Inflammatory macrophage (primary cell): ENCODE results near the gene OR2T34.
A peak's percentile ranks its signal among the peaks of the same experiment; 100 is the strongest.
"Not testable (repeated sequence)": the region's sequence is repeated elsewhere in the genome, so short reads cannot be mapped to it uniquely, and the experiment has no call there.

Source experiments
- DNase-seq, 2 donors: peaks; one replicate each; pipeline ENCODE4 v3.0.0-alpha.2; 2020 to 2022
- total RNA-seq, 18 experiments: gene quantifications; one replicate each; lab custom pipeline; 2026; ENCODE audit warnings: mixed read lengths in 6 of 18, inconsistent platforms in 2 of 18; lab: John Stamatoyannopoulos, UW

The OR2T34 gene, protein sequence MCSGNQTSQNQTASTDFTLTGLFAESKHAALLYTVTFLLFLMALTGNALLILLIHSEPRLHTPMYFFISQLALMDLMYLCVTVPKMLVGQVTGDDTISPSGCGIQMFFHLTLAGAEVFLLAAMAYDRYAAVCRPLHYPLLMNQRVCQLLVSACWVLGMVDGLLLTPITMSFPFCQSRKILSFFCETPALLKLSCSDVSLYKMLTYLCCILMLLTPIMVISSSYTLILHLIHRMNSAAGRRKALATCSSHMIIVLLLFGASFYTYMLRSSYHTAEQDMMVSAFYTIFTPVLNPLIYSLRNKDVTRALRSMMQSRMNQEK
- total RNA-seq, result 0 to 0.12 (median 0) reads per million in 18 experiments

- DNase-seq, result not testable (repeated sequence)
Observed at GRCh38 chr1:248574657-248575056, at the start of gene OR2T34. TSS of gene OR2T34 (minus strand) at chr1:248574757. CDS start at chr1:248574757, 0 bp downstream.

- DNase-seq, result peak; percentile 60 to 63
Observed at GRCh38 chr1:248622570-248623001, 48.0 kb upstream of the OR2T34 start.

GRCh38 chr1:248621770-248622169, 47.2 kb upstream of the OR2T34 start:
- no peak for DNase-seq

DNA sequence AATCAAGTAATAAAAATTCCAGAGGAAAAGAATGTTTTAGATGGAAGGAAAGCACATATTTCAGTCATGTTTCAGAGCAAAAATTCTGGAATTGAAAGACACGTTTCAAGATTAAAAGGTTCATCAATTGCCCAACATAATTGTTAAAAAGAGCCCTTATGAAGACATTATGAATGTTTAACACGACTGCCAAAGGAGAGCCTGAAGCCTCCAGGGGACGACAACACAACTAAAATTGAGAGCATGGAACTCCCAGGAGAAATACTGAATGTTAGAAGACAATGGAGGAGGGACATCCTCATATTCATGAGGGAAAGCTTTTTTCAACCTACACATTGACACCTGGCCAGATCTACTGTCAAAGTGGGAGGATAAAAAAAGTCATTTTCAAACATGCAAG, 44.3 kb upstream of the OR2T34 start:
- peak; percentile 67 to 69 for DNase-seq

DNA sequence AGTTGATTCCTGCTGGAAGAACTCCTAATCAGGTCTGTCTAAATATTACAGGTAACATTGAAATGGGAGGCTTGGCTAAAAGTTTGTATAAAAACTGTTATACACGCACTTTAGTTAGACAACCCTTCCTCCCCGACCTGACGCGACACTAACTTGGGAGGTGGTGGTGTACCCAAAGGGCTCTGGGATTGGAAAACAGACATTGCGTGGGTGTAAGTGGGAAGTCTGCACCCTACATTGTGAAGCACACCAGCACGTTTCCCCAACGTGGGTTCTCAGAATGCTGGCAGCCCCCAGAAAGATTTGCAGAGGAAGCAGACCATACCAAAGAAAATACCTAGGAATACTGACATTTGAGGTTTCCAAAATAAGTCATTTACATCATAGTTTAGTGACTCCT, 43.6 kb upstream of the OR2T34 start:
- DNase-seq, result no peak

DNA sequence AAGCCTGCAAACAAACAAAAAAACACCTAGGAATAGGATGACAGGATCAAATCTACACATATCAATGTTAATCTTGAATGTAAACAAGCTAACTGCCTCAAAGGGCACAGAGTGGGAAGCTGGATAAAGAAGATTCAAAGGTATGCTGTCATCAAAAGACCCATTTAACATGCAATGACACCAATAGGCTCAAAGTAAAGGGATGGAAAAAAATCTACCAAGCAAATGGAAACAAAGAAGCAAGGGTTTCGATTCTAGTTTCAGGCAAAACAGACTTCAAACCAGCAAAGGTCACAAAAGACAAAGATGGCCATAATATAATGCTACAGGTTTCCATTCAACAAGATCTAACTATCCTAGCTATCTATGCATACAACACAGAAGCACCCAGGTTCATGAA, 39.2 kb upstream of the OR2T34 start:
- DNase-seq, result no peak

DNA sequence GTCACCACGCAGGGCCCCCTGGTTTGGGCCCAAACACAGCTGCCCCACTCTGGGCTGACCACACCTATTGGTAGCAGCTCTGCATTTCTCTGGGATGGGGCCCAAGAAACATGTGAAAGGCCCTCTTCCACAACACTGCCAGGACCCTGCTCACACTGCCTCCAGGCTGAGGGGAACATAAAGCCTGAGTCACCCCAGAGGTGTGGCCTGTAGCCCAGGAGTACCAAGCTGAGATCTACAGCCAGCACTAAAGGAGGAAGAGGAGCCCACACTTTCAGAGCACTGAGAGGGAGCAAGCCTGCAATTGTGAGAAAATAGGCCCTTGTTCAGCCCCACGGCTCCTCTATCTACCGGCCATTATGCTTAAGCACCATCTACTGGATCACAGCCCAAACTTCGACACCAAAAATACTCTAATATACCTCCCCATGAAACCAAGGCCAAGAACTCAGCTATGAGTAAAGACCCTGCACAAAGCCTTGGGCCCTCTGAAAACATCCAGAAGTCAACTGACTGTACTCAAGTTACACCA, 37.4 kb upstream of the OR2T34 start:
- DNase-seq, result peak; percentile 12 to 63

GRCh38 chr1:248610301-248610700, 35.7 kb upstream of the OR2T34 start:
- no peak for DNase-seq

DNA sequence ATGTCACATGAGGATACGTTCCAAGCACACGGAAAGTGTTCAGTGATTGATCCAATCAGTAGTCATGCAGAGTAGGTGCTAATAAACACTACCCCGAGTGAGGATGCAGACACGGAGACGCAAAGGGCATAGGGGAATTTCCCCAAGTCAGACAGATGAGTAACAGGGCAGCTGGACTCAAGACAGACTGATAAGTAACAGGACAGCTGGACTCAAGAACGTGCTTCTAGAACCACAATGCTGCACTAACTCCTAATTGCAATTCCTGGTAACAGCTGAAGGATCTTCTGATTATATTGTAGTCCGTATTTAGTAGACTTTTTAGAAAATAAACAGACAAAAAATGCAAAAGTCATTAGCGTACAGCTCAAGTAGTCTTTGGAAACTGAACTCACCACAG, 24.8 kb upstream of the OR2T34 start:
- no peak for DNase-seq

GRCh38 chr1:248597589-248597988, 23.0 kb upstream of the OR2T34 start, which contains the start of gene OR2T10:
TSS of gene OR2T10 (minus strand) at chr1:248597700. CDS start at chr1:248593768, 3,932 bp downstream.
- no peak for DNase-seq

- peak; percentile 74 to 83 for DNase-seq
Observed at GRCh38 chr1:248596615-248597014, 22.1 kb upstream of the OR2T34 start.

DNA sequence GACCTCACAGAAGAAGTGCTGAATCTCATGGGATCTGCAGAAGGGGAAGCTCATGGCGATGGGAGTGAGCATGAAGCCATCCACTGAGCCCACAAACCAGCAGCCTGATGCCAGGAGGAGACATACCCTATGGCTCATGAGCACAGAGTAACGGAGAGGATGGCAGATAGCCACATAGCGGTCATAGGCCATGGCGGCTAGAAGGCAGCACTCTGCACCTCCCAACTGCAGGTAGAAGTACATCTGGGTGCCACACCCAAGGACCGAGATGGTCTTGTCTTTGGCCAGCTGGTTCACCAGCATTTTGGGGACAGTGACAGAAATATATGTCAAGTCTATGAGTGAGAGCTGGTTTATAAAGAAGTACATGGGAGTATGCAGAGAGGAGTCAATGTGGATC, 18.7 kb upstream of the OR2T34 start:
- DNase-seq, result no peak

GRCh38 chr1:248592655-248593054, 18.1 kb upstream of the OR2T34 start:
- DNase-seq, result no peak

DNA sequence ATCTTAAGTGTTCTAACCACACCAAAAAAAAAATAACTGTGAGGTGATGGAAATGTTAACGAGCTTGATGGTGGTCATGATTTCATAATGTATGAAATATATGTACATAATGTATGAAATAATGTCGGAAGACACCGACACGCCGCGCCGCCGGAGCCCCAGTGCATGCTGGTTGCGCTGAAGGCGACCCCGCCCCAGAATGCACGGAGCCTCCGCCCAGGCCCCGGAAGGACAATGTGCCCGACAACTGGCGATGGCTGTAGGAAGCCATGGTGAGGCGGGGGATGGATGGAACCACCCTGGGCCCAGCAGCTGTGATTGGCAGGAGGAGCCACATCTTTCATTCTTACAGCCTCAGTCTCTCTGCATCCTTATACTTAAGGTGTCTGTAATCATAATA, 15.5 kb upstream of the OR2T34 start:
- DNase-seq, result no peak

GRCh38 chr1:248589334-248589733, 14.8 kb upstream of the OR2T34 start:
- DNase-seq, result no peak

GRCh38 chr1:248585266-248585665, 10.7 kb upstream of the OR2T34 start:
- no peak for DNase-seq

GRCh38 chr1:248576260-248576980, 1.9 kb upstream of the OR2T34 start:
- DNase-seq, result peak in 1 of 2 donors; percentile 69

GRCh38 chr1:248573856-248574255, 701 bp downstream of the OR2T34 start:
- DNase-seq, result not testable (repeated sequence)

GRCh38 chr1:248572049-248572448, 2.5 kb downstream of the OR2T34 start:
- DNase-seq, result not testable (repeated sequence)

DNA sequence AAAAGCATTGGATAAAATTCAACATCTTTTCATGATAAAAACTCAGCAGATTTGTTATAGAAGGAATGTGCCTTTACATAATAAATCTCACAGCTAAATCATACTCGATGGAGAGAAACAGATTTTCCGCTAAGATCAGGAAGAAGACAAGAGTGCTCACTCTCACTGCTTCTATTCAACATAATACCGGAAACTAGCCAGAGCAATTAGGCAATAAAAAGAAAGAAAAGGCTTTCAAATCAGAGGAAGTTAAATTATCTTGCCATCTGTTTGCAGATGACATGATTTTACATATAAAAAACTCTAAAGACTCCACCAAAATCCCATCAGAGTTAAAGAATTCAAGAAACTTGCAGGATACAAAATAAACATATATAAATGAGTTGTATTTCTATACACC, 3.7 kb downstream of the OR2T34 start:
- DNase-seq, result peak in 1 of 2 donors; percentile 63

DNA sequence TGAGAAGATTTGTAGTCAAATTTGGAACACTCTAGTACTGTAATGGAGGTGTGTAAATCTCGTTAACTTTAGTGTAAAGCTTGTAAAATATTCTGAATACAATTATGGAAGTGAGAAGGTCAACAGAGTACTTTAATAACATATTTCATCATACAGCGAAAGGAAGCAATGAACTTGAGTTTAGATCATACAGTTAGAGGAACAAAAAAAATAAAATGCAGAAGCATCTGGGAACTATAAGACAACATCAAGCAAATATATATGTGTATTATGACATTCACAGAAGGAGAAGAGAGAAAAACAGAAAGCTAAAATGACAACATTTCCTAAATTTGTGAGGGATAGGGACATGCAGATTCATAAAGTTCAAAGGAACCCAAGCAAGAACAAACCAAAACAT, 5.5 kb downstream of the OR2T34 start:
- peak; percentile 15 to 91 for DNase-seq

DNA sequence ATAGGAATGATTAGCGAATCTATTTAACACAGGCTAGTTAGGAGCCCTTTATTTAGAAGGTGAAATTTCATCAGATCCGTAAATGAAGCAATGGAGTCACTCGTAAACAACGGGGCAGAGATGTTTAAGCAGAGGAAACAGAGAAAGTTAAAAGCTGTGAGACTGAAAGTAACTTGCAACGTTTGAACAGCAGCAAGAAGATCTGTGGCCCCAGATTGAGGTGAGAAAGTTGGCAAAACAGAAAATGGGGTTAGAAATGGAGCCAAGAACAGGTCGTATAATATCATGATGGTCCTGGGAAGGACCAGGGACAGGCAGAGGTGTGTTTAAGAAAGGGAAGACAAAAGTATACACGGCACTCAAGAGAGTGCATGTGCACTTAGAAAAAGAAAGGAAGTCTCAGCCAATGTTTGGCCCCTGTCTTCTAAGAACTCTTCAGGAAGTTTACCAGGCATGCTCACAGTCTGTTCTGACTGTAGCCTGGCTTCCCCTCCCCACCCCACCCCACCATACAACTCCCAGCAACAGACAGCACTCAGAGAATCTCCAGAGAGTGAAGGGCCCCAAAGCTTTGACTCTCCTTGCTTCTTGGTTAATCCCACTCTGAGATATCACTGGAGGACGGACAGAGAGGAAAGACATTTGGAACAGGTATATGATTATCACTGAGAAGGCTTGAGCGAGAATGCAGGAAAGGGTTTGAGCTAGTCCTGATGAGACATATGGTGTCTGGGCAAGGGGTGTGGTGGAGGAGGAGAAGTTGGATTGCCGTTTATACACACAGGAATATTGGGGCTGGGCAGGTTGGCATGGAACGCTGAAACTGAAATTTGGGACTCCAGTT, 8.8 kb downstream of the OR2T34 start:
- not testable (repeated sequence) for DNase-seq

- DNase-seq, result not testable (repeated sequence)
Observed at GRCh38 chr1:248562672-248563071, 11.9 kb downstream of the OR2T34 start, which contains the start of gene OR2T29. TSS of gene OR2T29 (minus strand) at chr1:248562772. CDS start at chr1:248559491, 3,281 bp downstream.
